Measurements from ENCODE around the gene MPDU1. TPM values are rescaled to one million over a fixed set of nuclear protein-coding genes. Genes with fewer than 3 reads are reported as not detected.

The MPDU1 gene
- total and polyA plus RNA-seq, 2 of the 13 experiments (the other 11 are each of a cell fraction or from before 2014, with no cell fraction given) = 112 to 167 TPM

DNA sequence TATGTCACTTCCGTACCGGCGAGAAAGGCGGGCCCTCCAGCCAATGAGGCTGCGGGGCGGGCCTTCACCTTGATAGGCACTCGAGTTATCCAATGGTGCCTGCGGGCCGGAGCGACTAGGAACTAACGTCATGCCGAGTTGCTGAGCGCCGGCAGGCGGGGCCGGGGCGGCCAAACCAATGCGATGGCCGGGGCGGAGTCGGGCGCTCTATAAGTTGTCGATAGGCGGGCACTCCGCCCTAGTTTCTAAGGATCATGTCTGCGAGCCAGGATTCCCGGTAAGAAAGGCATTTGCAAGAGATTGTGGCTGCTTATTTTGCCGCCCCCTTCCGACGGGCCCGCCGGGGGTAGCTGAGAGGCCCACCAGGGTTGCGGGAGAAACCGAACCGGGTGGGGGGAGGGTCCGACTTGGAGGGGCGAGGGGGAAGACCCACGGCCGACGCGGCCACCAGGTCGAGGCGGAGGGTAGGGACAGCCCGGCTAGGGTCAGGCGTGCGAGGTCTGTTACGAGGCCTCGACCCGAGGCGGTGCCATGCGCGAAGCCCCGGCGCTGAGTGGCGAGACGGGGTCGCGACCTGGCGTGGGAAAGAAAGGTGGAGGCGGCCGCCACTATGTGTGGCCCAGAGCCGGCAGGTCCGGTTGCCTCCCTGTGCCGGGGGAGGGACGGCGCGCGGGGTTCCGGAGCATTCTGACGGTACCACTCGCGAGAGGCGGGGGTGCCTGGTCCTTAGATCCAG, 10.9 kb upstream of the MPDU1 start (continued):
- TF ChIP-seq RCOR2 (CRISPR knock-in tag; IDR thresholded peaks at IDR 0.05) (no peak), XBP1 (CRISPR knock-in tag; IDR thresholded peaks at IDR 0.05) (peak; percentile 8; the same call in 1 of the 2 replicates), ZFP1 (CRISPR knock-in tag; IDR thresholded peaks at IDR 0.05) (no peak), SCMH1 (CRISPR knock-in tag; IDR thresholded peaks at IDR 0.05; ENCODE audit: borderline replicate concordance) (no peak)
- TF ChIP-seq, protein P1, sequence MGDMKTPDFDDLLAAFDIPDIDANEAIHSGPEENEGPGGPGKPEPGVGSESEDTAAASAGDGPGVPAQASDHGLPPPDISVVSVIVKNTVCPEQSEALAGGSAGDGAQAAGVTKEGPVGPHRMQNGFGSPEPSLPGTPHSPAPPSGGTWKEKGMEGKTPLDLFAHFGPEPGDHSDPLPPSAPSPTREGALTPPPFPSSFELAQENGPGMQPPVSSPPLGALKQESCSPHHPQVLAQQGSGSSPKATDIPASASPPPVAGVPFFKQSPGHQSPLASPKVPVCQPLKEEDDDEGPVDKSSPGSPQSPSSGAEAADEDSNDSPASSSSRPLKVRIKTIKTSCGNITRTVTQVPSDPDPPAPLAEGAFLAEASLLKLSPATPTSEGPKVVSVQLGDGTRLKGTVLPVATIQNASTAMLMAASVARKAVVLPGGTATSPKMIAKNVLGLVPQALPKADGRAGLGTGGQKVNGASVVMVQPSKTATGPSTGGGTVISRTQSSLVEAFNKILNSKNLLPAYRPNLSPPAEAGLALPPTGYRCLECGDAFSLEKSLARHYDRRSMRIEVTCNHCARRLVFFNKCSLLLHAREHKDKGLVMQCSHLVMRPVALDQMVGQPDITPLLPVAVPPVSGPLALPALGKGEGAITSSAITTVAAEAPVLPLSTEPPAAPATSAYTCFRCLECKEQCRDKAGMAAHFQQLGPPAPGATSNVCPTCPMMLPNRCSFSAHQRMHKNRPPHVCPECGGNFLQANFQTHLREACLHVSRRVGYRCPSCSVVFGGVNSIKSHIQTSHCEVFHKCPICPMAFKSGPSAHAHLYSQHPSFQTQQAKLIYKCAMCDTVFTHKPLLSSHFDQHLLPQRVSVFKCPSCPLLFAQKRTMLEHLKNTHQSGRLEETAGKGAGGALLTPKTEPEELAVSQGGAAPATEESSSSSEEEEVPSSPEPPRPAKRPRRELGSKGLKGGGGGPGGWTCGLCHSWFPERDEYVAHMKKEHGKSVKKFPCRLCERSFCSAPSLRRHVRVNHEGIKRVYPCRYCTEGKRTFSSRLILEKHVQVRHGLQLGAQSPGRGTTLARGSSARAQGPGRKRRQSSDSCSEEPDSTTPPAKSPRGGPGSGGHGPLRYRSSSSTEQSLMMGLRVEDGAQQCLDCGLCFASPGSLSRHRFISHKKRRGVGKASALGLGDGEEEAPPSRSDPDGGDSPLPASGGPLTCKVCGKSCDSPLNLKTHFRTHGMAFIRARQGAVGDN (CRISPR knock-in tag; IDR thresholded peaks at IDR 0.05) = peak; percentile 56

DNA sequence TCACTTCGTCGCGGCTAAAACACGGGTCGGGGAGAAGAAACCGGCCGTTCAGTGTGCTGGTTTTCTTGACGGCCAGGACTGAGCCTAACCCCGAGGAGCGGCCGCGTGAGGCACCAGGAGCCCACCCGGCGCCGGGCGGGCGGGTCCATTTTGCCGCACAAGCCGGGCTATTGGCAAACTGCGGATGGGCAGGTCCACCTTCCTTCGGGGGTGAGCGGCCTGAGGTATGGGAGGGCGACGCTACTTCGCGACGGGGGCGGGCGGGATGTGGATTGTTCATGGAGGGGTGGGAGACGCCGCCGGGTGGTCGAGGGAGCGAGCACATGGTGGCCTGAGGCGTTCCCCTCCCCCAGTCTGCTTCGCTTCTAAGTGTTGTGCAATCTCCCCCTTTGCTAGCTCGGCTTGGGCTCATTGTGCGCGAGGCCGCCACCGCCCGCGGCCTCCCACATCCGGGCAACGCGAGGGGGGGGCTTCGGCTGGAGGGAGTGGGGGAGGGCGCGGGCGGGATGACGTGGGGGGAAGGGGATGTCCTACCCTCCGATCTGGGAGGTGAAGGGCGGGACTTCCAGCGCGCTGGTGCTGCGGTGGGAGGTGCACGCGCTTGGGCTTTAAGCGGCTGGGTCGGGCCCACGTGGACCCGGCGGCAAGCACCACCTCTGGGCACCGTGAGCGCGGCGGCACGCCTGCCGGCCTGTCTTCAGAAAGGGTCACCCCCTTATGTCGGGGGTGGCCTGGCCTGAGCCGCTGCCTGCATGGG, 10.2 kb upstream of the MPDU1 start:
- H3K79me2 ChIP-seq (ENCODE audit: insufficient read depth, low read length) = peaks cover 44% of the 10 kb centered on the region
- ATAC-seq (peak; percentile 48), DNase-seq (ENCODE audit: low spot score) (peak; percentile 86), FAIRE-seq (peak; percentile 21)
- intact Hi-C loops (cut with micrococcal nuclease; ENCODE audit: unreplicated experiment) = loop anchor here (5.0 kb wide), 1 partner anchor 114 kb away; the partner anchor contains the start of genes TP53 and WRAP53
- ChIA-PET POLR2A (interaction anchor here (0.7 to 3.3 kb wide), 14 partner anchors 11 to 263 kb away, joined by 3 to 51 read pairs (median 7); partner anchors contain the start of genes ATP1B2, FXR2, MPDU1 and POLR2A), CTCF (ENCODE audit: low intra/inter-chr PET ratio, low total read pairs) (no interaction called here)
- peak overlapping the region; percentile 99 for H3K9ac ChIP-seq (ENCODE audit: insufficient read depth, low read depth, low read length)
- peaks cover 14 to 73% of the 10 kb centered on the region in 2 experiments for H3K36me3 ChIP-seq (replicated peaks in 1 of 2; ENCODE audit: control insufficient read depth in 1 of 2, insufficient read depth in 2 of 2, low read length in 2 of 2)
- peaks cover 58% of the 10 kb centered on the region for H3K4me1 ChIP-seq (ENCODE audit: insufficient read depth, low read length)
- in situ Hi-C loops (cut with HindIII; ENCODE audit: extremely low pct_ligation_motif_present, low pct_unique_long_range_greater_than_20kb) = loop anchor here (10.0 kb wide), 1 partner anchor 271 kb away; no protein-coding TSS in a partner anchor
- no TSS peak for BruUV-seq (replicated peaks)
- 4% methylated on average over 5 of the region's 71 CpGs for WGBS (ENCODE audit: low lambda C conversion rate)
- H3K27me3 ChIP-seq (ENCODE audit: control insufficient read depth in 1 of 2, insufficient read depth in 2 of 2, low read length in 2 of 2) = no peaks in the 10 kb centered on the region; a peak in 1 of 5 replicates
- peak overlapping the region; percentile 93 for H3K27ac ChIP-seq (ENCODE audit: extremely low read length, insufficient read depth, low read length)
- H3K9me3 ChIP-seq (ENCODE audit: low read length) = no peaks in the 10 kb centered on the region
- H3K4me2 ChIP-seq (ENCODE audit: low read depth, low read length) = peak overlapping the region; percentile 84
- peaks cover 51% of the 10 kb centered on the region for H4K20me1 ChIP-seq (ENCODE audit: insufficient read depth, low read length)
- no peak overlapping the region for H2AFZ ChIP-seq (ENCODE audit: low read length)
- H3K4me3 ChIP-seq (replicated peaks in 1 of 3; ENCODE audit: insufficient read depth in 1 of 3, low read depth in 2 of 3, low read length in 3 of 3) = peak overlapping the region; percentile 89 to 96 (median 94)
- TF ChIP-seq, protein P2, sequence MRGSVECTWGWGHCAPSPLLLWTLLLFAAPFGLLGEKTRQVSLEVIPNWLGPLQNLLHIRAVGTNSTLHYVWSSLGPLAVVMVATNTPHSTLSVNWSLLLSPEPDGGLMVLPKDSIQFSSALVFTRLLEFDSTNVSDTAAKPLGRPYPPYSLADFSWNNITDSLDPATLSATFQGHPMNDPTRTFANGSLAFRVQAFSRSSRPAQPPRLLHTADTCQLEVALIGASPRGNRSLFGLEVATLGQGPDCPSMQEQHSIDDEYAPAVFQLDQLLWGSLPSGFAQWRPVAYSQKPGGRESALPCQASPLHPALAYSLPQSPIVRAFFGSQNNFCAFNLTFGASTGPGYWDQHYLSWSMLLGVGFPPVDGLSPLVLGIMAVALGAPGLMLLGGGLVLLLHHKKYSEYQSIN (CRISPR knock-in tag; IDR thresholded peaks at IDR 0.05; ENCODE audit: borderline replicate concordance) = no peak
- TF ChIP-seq RNF2 (conservative IDR thresholded peaks at IDR 0.05; ENCODE audit: low read depth) (no peak), REXO4 (CRISPR knock-in tag; IDR thresholded peaks at IDR 0.05; ENCODE audit: borderline replicate concordance) (no peak), NFIB (CRISPR knock-in tag; IDR thresholded peaks at IDR 0.05; ENCODE audit: borderline replicate concordance) (no peak), CHCHD3 (CRISPR knock-in tag; IDR thresholded peaks at IDR 0.05) (no peak), ZNF713 (CRISPR knock-in tag; IDR thresholded peaks at IDR 0.05) (no peak), RFX5 (IDR thresholded peaks at IDR 0.05; ENCODE audit: low read depth, low read length) (no peak), PCBP2 (optimal IDR thresholded peaks at IDR 0.05; ENCODE audit: low read depth, low read length, poor library complexity, severe bottlenecking) (no peak), TOE1 (CRISPR knock-in tag; IDR thresholded peaks at IDR 0.05) (no peak), RFXAP (CRISPR knock-in tag; IDR thresholded peaks at IDR 0.05; ENCODE audit: borderline replicate concordance) (no peak), ZNF468 (CRISPR knock-in tag; IDR thresholded peaks at IDR 0.05) (no peak), RXRB (CRISPR knock-in tag; IDR thresholded peaks at IDR 0.05; ENCODE audit: borderline replicate concordance) (peak; percentile 58; the same call in 1 of the 2 replicates)

All from HepG2 (cell line).